A549 treated with RU486 at 1 μM for 4 hours (cell line): Measurements from ENCODE around the gene SLC19A3. TPM values are rescaled to one million over a fixed set of nuclear protein-coding genes. Genes with fewer than 3 reads are reported as not detected.

Experiments
- total RNA-seq: library from RNA; stranded (reverse); fragments of 200-300 nt; extraction: Qiagen RNA extraction; gene quantifications from 5 replicates; pipeline ENCODE4 v1.2.3, GENCODE V29; 2022; ENCODE audit warnings: low read depth

SLC19A3 gene
- 2.3 to 3.2 TPM (median 3.1 TPM) in 5 replicates for total RNA-seq

DNA sequence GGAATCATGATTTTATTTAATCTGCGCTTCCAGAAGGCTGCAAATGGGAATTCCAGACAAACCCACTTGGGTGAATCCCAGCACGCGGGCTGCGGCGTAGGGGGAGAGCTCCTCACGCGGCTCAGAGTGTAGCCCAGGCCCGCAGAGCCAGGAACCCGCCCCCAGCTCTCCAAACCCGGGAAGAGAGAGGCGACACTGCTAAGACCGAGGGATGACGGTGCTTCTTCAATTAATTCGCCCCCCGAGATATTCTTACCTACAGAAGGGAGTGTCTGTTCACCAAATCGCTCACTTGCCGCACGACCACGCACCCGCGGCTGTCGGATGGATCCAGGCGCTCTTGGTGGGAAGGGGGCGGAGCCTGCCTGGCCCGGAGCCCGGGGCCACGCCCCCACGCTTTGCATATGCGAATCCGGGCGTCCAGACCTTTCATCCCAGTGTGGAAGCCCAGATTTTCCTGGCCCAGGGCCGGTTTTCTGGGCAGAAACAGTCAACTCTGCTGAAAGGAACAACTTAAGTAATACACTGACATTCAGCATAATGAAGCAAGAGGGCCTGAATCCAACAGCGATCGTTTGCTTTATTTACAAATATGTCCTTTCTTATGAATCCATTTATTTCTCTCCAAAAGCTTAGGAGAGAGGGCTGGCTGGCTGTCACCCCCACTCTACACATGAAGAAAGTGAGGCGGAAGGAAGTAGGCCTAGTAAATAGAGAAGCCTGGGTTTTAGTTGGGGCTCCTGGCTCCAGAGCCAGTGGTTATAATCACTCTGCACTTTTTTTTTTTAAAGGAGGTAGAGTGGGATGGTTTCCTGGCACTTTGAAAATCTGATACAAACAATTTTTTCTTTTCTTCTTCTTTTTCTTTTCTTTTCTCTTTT, at the start of gene SLC19A3:
SLC19A3 (minus strand) TSS at position 342 of the 881 bp plus-strand sequence. CDS start 15,710 bp downstream, outside the sequence.

GRCh38 chr2:227745594-227745993, 27.8 kb upstream of the SLC19A3 start, which contains the start of gene SCYGR8:
TSS of gene SCYGR8 (plus strand) at chr2:227745894. CDS start at chr2:227745894, 0 bp downstream.

GRCh38 chr2:227728035-227728434, 10.2 kb upstream of the SLC19A3 start, which contains the start of gene SCYGR7:
TSS of gene SCYGR7 (plus strand) at chr2:227728335. CDS start at chr2:227728335, 0 bp downstream.

DNA sequence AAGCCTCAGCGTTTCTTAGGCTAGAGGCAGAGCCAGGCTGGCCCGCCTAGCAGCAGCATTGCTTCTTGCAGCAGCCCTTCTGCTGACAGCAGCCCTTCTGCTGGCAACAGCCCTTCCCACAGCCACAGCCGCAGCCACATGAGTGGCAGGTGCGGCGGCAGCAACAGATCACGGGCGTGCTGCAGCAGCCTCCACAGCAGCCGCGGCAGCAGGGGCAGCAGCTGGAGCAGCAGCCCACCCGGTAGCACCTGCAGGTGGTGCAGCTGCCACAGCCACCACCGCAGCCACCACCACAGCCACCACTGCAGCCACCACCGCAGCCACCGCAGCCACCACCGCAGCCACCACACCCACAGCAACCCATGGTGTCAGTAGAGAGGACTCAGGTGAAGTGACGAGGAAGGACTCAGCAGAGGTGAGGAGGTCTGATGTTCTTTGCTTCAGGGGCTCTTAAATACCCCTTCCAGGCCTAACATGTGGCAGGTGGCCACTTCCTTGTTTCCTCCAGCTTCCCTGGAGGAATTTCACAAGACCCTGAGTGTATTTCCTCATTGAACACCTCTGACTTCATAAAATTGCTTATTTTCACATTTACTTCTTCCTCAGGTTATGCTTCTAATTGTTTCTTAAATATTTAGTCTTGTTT, 6.7 kb upstream of the SLC19A3 start, which contains the start of gene SCYGR6:
SCYGR6 (minus strand) TSS at position 364 of the 646 bp plus-strand sequence; CDS start at position 364, 0 bp downstream.

GRCh38 chr2:227666631-227667170, 51.1 kb downstream of the SLC19A3 start, which contains the start of gene SCYGR5:
TSS of gene SCYGR5 (plus strand) at chr2:227666804. CDS start at chr2:227666804, 0 bp downstream.

Other genes with a start within 250 kb of the SLC19A3 start
- 99.3 to 133 TPM (median 123 TPM) in 5 replicates for gene AGFG1, start 245.9 kb downstream of the SLC19A3 start, total RNA-seq
- not detected in 5 replicates for gene SCYGR2, start 119.1 kb downstream of the SLC19A3 start, total RNA-seq
- not detected in 5 replicates for gene SCYGR3, start 103.2 kb downstream of the SLC19A3 start, total RNA-seq
- not detected in 5 replicates for gene SCYGR4, start 100.5 kb downstream of the SLC19A3 start, total RNA-seq
- gene SCYGR5, start 51.2 kb downstream of the SLC19A3 start, total RNA-seq, result not detected in 5 replicates
- not detected in 5 replicates for gene SCYGR6, start 6.7 kb upstream of the SLC19A3 start, total RNA-seq
- not detected in 5 replicates for gene SCYGR7, start 10.3 kb upstream of the SLC19A3 start, total RNA-seq
- not detected in 5 replicates for gene SCYGR8, start 27.9 kb upstream of the SLC19A3 start, total RNA-seq
- 3.0 to 5.8 TPM (median 4.3 TPM) in 5 replicates for gene CCL20, start 95.8 kb upstream of the SLC19A3 start, total RNA-seq
- gene DAW1, start 153.6 kb upstream of the SLC19A3 start, total RNA-seq, result 2.0 to 2.9 TPM (median 2.3 TPM) in 5 replicates